Smooth muscle cell (in vitro differentiated cells): ENCODE results near the gene CUEDC2. TPM values are rescaled to one million over a fixed set of nuclear protein-coding genes. Genes with fewer than 3 reads are reported as not detected.
"Not testable (repeated sequence)": the region's sequence is repeated elsewhere in the genome, so short reads cannot be mapped to it uniquely, and the experiment has no call there.

Experiments
- DNase-seq: peaks from one replicate; lab custom pipeline; 2025; ENCODE audit not compliant: unreplicated experiment; lab: John Stamatoyannopoulos, UW
- H2AFZ ChIP-seq: fragments of 200-600 bp; sonication (generic); 2 replicates; pipeline ENCODE4 v1.6.0; 2016; ENCODE audit warnings: antibody characterized with exemption, low read depth, mild to moderate bottlenecking
- H3F3A ChIP-seq: fragments of 200-600 bp; sonication (generic); 2 replicates; pipeline ENCODE4 v1.6.0; 2017; ENCODE audit warnings: antibody characterized with exemption, low read depth
- H3K27ac ChIP-seq: fragments of 200-600 bp; sonication (generic); 2 replicates; pipeline ENCODE4 v1.5.1; 2016; ENCODE audit warnings: low read depth, mild to moderate bottlenecking
- H3K27me3 ChIP-seq: fragments of 200-600 bp; sonication (generic); 2 replicates; pipeline ENCODE4 v1.6.1; 2016; ENCODE audit warnings: low read depth, mild to moderate bottlenecking
- H3K36me3 ChIP-seq: fragments of 200-600 bp; sonication (generic); 2 replicates; pipeline ENCODE4 v1.5.1; 2016; ENCODE audit warnings: low read depth
- H3K4me1 ChIP-seq: fragments of 200-600 bp; sonication (generic); 2 replicates; pipeline ENCODE4 v1.5.1; 2016; ENCODE audit warnings: low read depth
- H3K4me2 ChIP-seq: fragments of 200-600 bp; sonication (generic); 2 replicates; pipeline ENCODE4 v1.6.0; 2016; ENCODE audit warnings: mild to moderate bottlenecking
- H3K4me3 ChIP-seq: fragments of 200-600 bp; sonication (generic); 2 replicates; pipeline ENCODE4 v1.5.1; 2016; ENCODE audit warnings: mild to moderate bottlenecking
- H3K79me2 ChIP-seq: fragments of 200-600 bp; sonication (generic); 2 replicates; pipeline ENCODE4 v1.6.0; 2016; ENCODE audit warnings: low read depth, mild to moderate bottlenecking
- H3K9ac ChIP-seq: fragments of 200-600 bp; sonication (generic); 2 replicates; pipeline ENCODE4 v1.6.0; 2016; ENCODE audit warnings: low read depth
- H3K9me3 ChIP-seq: fragments of 200-600 bp; sonication (generic); replicated peaks from 2 replicates; pipeline ENCODE4 v1.5.1; 2016; ENCODE audit warnings: low read depth
- H4K20me1 ChIP-seq: fragments of 200-600 bp; sonication (generic); 2 replicates; pipeline ENCODE4 v1.6.0; 2016; ENCODE audit warnings: low read depth
- WGBS: methylation state at CpG from one replicate; pipeline ENCODE4 v1.1.7; 2016; ENCODE audit warnings: low lambda C conversion rate; 5-methylcytosine and 5-hydroxymethylcytosine counted together
- polyA plus RNA-seq: library from polyadenylated mRNA; unstranded; fragments of >200 nt; fragmentation: Nextera tagmentation; extraction: Ambion mirVana; gene quantifications from 2 replicates; pipeline ENCODE4 v1.2.1, GENCODE V29; 2016
- total RNA-seq: library from RNA; depleted of rRNA; stranded (reverse); fragments of >200 nt; gene quantifications from 2 replicates; pipeline ENCODE4 v1.2.3, GENCODE V29; 2014
- TF ChIP-seq, protein P1 (sequence below): fragments of 200-600 bp; sonication (generic); IDR thresholded peaks from 2 replicates; pipeline ENCODE4 v1.5.1; 2017; ENCODE audit warnings: borderline replicate concordance, mild to moderate bottlenecking, antibody characterized with exemption; ENCODE audit not compliant: insufficient read depth, poor library complexity, severe bottlenecking

CUEDC2 gene
- total and polyA plus RNA-seq, 2 experiments from 2014 or later, result 24.7 to 112 TPM

DNA sequence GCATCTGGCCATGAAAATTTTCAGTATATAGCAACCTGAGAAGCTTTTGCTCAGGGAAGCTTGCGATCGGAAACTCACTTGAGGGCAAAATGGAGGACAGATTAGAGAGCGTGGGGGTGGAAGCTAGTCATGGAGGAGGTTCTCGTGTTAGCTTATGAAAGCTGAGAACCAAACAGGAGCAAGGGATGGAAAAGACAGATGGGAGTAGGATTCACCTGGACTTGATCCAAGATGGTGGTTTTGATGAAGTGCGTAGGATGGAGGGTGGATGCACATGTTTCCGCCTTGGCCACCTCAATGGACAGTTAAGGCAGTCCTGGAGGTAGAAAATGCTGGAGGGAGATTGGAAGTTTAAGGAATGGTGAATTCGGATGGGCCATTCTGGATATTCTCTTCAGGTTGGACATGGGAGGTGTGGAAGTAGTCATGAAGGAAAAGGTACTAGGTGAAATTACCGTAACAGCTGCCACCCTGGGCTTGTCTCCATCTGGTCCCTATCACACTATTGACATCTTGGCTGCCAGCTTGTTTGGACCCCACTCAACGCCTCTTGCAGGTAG is 25.3 kb upstream of the CUEDC2 start:
- Histone ChIP-seq H3K4me2 (no peak overlapping the region), H3F3A (peaks cover 17% of the 10 kb centered on the region), H3K27ac (no peak overlapping the region), H3K36me3 (no peaks in the 10 kb centered on the region), H3K79me2 (no peaks in the 10 kb centered on the region), H3K9me3 (no peaks in the 10 kb centered on the region), H3K4me3 (no peak overlapping the region), H4K20me1 (peaks cover 6% of the 10 kb centered on the region), H3K9ac (no peak overlapping the region), H3K4me1 (peaks cover 30% of the 10 kb centered on the region), H3K27me3 (no peaks in the 10 kb centered on the region), H2AFZ (no peak overlapping the region)
- 95% methylated on average over 9 of the region's 9 CpGs for WGBS
- no peak for DNase-seq
- TF ChIP-seq, protein P1, sequence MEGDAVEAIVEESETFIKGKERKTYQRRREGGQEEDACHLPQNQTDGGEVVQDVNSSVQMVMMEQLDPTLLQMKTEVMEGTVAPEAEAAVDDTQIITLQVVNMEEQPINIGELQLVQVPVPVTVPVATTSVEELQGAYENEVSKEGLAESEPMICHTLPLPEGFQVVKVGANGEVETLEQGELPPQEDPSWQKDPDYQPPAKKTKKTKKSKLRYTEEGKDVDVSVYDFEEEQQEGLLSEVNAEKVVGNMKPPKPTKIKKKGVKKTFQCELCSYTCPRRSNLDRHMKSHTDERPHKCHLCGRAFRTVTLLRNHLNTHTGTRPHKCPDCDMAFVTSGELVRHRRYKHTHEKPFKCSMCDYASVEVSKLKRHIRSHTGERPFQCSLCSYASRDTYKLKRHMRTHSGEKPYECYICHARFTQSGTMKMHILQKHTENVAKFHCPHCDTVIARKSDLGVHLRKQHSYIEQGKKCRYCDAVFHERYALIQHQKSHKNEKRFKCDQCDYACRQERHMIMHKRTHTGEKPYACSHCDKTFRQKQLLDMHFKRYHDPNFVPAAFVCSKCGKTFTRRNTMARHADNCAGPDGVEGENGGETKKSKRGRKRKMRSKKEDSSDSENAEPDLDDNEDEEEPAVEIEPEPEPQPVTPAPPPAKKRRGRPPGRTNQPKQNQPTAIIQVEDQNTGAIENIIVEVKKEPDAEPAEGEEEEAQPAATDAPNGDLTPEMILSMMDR, result no peak

DNA sequence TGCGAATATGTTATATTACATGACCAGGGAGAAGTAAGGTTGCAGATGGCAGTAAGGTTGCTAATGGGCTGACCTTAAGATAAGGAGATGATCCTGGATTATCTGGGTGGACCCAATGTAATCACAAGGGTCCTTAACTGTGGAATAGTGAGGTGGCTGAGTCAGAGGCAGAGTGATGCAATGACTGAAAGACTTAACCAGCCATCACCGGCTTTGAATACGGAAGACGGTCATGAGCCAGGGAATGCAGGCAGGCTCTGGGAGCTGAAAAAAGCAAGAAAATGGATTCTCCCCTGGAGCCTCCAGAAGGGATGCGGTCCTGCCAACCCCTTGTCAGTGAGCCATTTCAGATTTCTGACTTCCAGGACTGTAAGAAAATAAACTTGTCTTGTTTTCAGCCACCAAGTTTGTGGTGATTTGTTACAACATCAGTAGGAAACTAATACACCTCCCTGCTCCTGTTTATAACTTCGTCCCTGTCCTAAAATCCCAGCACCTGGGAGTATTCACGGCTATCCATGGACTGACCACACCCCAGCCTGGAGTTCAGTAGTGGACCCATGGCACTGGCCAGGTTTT is 23.6 kb upstream of the CUEDC2 start:
- Histone ChIP-seq H3K36me3 (no peaks in the 10 kb centered on the region), H3K27me3 (no peaks in the 10 kb centered on the region), H4K20me1 (peaks cover 6% of the 10 kb centered on the region), H3K27ac (peak overlapping the region; percentile 77), H3K4me1 (peaks cover 21% of the 10 kb centered on the region), H3K9me3 (no peaks in the 10 kb centered on the region), H3K4me3 (no peak overlapping the region), H3K79me2 (no peaks in the 10 kb centered on the region), H3F3A (peaks cover 25% of the 10 kb centered on the region), H2AFZ (no peak overlapping the region), H3K4me2 (peak overlapping the region; percentile 59), H3K9ac (peak overlapping the region; percentile 44)
- TF ChIP-seq, protein P1, result no peak
- 31% methylated on average over 7 of the region's 7 CpGs for WGBS
- DNase-seq, result no peak

GRCh38 chr10:102454662-102455487 is 22.5 kb upstream of the CUEDC2 start:
- H3K9me3 ChIP-seq, H2AFZ ChIP-seq, H3K4me3 ChIP-seq, H3K79me2 ChIP-seq, H3K36me3 ChIP-seq, DNase-seq, H3K27me3 ChIP-seq, H4K20me1 ChIP-seq, H3K9ac ChIP-seq: not testable (repeated sequence)
- peak overlapping the region; percentile 77 for H3K27ac ChIP-seq
- 25% methylated on average over 13 of the region's 13 CpGs for WGBS
- H3F3A ChIP-seq, result peaks cover 25% of the 10 kb centered on the region
- H3K4me2 ChIP-seq, result peak overlapping the region; percentile 59
- H3K4me1 ChIP-seq, result peaks cover 21% of the 10 kb centered on the region

DNA sequence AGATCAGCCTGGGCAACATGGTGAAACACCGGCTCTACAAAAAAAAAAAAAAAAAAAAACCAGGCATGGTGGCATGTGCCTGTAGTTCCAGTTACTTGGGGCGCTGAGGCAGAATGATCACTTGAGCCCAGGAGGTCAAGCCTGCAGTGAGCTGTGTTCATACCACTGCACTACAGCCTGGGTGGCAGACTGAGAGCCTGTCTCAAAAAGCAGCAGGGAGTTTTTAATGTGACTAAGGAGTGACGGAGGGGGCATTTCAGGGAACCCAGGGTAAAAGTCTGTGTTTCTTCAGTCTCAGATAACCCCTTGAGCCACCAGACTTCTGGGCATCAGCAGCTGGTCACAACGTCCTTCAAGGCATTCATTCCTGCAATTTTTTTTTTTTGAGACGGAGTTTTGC is 21.1 kb upstream of the CUEDC2 start:
- H3K4me3 ChIP-seq, result no peak overlapping the region
- peaks cover 6% of the 10 kb centered on the region for H4K20me1 ChIP-seq
- TF ChIP-seq, protein P1, result no peak
- H3K4me2 ChIP-seq, result peak overlapping the region; percentile 31
- no peaks in the 10 kb centered on the region for H3K79me2 ChIP-seq
- H3K27ac ChIP-seq, result peak overlapping the region; percentile 77
- H3K9me3 ChIP-seq, result no peaks in the 10 kb centered on the region
- 53% methylated on average over 5 of the region's 5 CpGs for WGBS
- H3K27me3 ChIP-seq, result no peaks in the 10 kb centered on the region
- no peak overlapping the region for H2AFZ ChIP-seq
- H3K9ac ChIP-seq, result peak overlapping the region; percentile 8
- no peaks in the 10 kb centered on the region for H3K36me3 ChIP-seq
- peaks cover 21% of the 10 kb centered on the region for H3K4me1 ChIP-seq
- H3F3A ChIP-seq, result peaks cover 25% of the 10 kb centered on the region
- DNase-seq, result no peak
